KMS-11 (cell line): Measurements from ENCODE around the gene RBP5.

Experiments used
- H2AFZ ChIP-seq: fragments of 200-600 bp; sonication (generic); 2 replicates; pipeline ENCODE4 v1.6.1; 2016; ENCODE audit warnings: antibody characterized with exemption, mixed run types, low read depth
- H3K27ac ChIP-seq: fragments of 200-600 bp; sonication (generic); 2 replicates; pipeline ENCODE4 v1.6.1; 2016; ENCODE audit warnings: mild to moderate bottlenecking, mixed run types
- H3K27me3 ChIP-seq: fragments of 200-600 bp; sonication (generic); 2 replicates; pipeline ENCODE4 v1.6.1; 2017; ENCODE audit warnings: mild to moderate bottlenecking, low read depth, mixed run types, moderate library complexity; ENCODE audit not compliant: insufficient read depth
- H3K36me3 ChIP-seq: fragments of 200-600 bp; sonication (generic); 2 replicates; pipeline ENCODE4 v1.6.1; 2017; ENCODE audit warnings: mild to moderate bottlenecking, mixed run types; ENCODE audit not compliant: insufficient read depth
- H3K4me1 ChIP-seq: fragments of 200-600 bp; sonication (generic); 2 replicates; pipeline ENCODE4 v1.6.1; 2016; ENCODE audit warnings: mild to moderate bottlenecking, low read depth, mixed run types; ENCODE audit not compliant: poor library complexity, severe bottlenecking
- H3K4me2 ChIP-seq: fragments of 200-600 bp; sonication (generic); 2 replicates; pipeline ENCODE4 v1.7.0; 2016; ENCODE audit warnings: mild to moderate bottlenecking, mixed run types
- H3K4me3 ChIP-seq: fragments of 200-600 bp; sonication (generic); IDR thresholded peaks from 2 replicates; pipeline ENCODE4 v1.6.1; 2017; ENCODE audit warnings: low read depth, low read length, mixed read lengths; ENCODE audit not compliant: insufficient read depth
- H3K79me2 ChIP-seq: fragments of 200-600 bp; sonication (generic); 2 replicates; pipeline ENCODE4 v1.6.1; 2016; ENCODE audit warnings: low read depth, mixed run types; ENCODE audit not compliant: insufficient read depth
- H3K9ac ChIP-seq: fragments of 200-600 bp; sonication (generic); 2 replicates; pipeline ENCODE4 v1.6.1; 2016; ENCODE audit warnings: mild to moderate bottlenecking, mixed run types
- H4K20me1 ChIP-seq: fragments of 200-600 bp; sonication (generic); 2 replicates; pipeline ENCODE4 v1.6.1; 2016; ENCODE audit warnings: mild to moderate bottlenecking, mixed run types; ENCODE audit not compliant: insufficient read depth
- TF ChIP-seq, protein P1 (sequence below): fragments of 200-600 bp; sonication (generic); conservative IDR thresholded peaks from 2 replicates; pipeline ENCODE4 v1.6.1; 2017; ENCODE audit warnings: low read depth, mild to moderate bottlenecking, antibody characterized with exemption, low read length, moderate library complexity, mixed read lengths

The RBP5 gene

DNA sequence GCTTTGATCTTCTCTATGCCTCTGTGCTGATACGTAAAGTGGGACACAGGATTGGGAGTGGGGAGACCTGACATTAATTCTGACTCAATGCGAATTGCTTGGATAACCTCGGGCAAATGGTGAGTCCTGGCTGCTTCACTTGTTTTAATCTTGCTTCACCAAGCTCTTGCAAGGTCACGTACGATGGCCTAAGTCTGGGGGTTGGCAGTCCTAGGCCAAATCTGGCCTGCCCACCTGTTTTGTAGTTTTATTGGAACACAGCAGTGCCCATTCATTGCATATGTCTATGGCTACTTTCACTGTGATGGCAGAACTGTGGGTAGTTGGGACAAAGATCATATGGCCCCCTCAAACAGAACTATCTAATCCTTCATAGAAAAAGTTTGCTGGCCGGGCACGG lies 14.9 kb upstream of the RBP5 start:
- Histone ChIP-seq H4K20me1 (no peaks in the 10 kb centered on the region), H3K27me3 (no peaks in the 10 kb centered on the region), H3K27ac (no peak overlapping the region), H3K9ac (no peak overlapping the region), H3K79me2 (no peaks in the 10 kb centered on the region), H3K4me3 (no peak overlapping the region), H3K36me3 (no peaks in the 10 kb centered on the region), H3K4me1 (peaks cover 4% of the 10 kb centered on the region), H3K4me2 (no peak overlapping the region), H2AFZ (no peak overlapping the region)
- TF ChIP-seq, protein P1, sequence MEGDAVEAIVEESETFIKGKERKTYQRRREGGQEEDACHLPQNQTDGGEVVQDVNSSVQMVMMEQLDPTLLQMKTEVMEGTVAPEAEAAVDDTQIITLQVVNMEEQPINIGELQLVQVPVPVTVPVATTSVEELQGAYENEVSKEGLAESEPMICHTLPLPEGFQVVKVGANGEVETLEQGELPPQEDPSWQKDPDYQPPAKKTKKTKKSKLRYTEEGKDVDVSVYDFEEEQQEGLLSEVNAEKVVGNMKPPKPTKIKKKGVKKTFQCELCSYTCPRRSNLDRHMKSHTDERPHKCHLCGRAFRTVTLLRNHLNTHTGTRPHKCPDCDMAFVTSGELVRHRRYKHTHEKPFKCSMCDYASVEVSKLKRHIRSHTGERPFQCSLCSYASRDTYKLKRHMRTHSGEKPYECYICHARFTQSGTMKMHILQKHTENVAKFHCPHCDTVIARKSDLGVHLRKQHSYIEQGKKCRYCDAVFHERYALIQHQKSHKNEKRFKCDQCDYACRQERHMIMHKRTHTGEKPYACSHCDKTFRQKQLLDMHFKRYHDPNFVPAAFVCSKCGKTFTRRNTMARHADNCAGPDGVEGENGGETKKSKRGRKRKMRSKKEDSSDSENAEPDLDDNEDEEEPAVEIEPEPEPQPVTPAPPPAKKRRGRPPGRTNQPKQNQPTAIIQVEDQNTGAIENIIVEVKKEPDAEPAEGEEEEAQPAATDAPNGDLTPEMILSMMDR: no peak

DNA sequence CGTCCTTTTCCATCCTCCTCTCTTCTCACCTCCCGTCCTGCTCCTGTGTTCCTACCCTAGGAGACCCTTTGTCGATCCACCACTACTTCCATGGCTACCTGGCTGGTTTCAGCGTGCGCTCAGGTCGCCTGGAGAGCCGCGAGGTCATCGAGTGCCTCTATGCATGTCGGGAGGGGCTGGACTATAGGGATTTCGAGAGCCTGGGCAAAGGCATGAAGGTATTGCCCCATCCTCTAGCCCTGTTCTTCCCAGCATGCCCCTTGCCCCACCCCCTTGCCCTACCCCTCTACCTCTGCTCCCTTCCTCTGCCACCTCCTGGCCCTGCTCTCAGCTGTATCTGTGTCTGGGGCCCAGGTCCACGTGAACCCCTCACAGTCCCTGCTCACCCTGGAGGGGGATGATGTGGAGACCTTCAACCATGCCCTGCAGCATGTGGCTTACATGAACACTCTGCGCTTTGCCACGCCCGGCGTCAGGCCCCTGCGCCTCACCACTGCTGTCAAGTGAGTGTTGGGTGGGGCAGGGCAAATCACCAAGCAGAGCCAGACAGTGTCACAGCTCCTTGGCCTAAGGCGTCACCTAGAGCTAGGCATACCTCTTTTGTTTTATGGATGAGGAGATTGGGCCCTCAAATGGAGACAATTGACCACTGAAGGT lies 14.2 kb upstream of the RBP5 start:
- H4K20me1 ChIP-seq: no peaks in the 10 kb centered on the region
- H3K4me3 ChIP-seq: no peak overlapping the region
- TF ChIP-seq, protein P1: no peak
- H3K4me1 ChIP-seq: peaks cover 4% of the 10 kb centered on the region
- H3K27ac ChIP-seq: no peak overlapping the region
- no peak overlapping the region for H3K4me2 ChIP-seq
- H3K36me3 ChIP-seq: no peaks in the 10 kb centered on the region
- no peaks in the 10 kb centered on the region for H3K27me3 ChIP-seq
- no peak overlapping the region for H3K9ac ChIP-seq
- no peaks in the 10 kb centered on the region for H3K79me2 ChIP-seq
- H2AFZ ChIP-seq: no peak overlapping the region

DNA sequence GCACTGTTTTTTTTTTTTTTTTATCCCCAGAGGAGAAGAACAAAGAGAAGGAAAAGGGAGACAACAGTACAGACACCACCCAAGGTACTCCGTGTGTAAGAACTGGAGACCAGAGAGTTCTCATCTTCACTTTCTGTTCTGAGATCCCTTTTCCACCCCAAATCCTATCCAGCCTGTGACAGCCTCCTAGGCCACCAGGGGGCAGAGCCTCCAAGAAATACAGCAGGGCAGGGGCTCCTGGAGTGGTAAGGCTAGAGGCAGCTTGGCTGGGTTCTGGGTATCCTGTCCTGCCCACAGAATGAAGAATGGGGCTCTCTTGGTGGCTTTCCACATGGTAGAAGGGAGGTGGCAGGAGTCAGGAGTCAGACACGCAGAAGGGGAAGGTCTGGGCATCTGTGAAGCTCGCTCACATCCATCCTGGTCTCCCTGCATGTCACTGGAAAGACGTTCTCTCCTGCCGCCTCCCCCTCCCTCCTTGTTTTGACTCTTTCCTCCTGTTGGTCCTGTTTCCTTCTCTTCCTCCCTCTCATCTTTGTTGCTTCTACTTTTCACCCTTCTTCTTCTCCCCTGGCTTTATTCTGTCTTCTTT lies 13.5 kb upstream of the RBP5 start:
- H3K4me2 ChIP-seq: no peak overlapping the region
- no peak overlapping the region for H3K4me3 ChIP-seq
- no peak overlapping the region for H3K27ac ChIP-seq
- H3K79me2 ChIP-seq: no peaks in the 10 kb centered on the region
- no peak overlapping the region for H2AFZ ChIP-seq
- peaks cover 4% of the 10 kb centered on the region for H3K4me1 ChIP-seq
- no peaks in the 10 kb centered on the region for H4K20me1 ChIP-seq
- no peaks in the 10 kb centered on the region for H3K36me3 ChIP-seq
- H3K9ac ChIP-seq: no peak overlapping the region
- no peaks in the 10 kb centered on the region for H3K27me3 ChIP-seq
- TF ChIP-seq, protein P1: peak; percentile 84

DNA sequence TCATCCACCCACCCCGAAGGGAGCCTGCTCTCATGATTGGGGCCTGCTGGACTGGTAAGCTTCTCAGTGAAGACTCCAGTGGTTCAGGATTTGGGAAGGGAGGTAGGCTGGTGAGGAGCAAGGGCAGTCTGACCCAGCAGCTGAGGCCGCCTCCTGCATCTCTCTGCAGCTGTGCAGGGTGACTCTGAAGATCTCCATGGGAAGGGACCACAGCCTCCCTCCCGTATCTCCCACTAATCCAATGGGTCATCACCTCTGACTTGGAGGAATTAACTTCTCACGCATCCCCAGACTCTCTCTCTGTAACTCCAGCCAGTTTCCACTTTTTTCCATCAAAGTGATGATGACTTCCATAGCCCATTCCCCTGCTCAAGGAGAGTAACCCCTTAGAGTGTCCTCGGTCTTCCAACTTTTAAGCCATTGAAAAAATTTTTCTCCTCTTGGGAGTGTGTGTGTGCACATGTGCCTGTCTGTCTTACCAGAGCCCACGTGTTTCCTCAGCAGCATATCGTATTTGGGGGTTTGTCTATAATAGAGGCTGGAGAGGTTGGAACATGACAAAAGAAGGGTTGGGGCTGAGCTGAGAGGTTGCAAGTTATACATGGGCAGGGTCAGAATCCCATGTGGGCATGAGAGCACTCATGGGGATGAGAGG lies 12.8 kb upstream of the RBP5 start:
- Histone ChIP-seq H3K4me2 (no peak overlapping the region), H3K9ac (no peak overlapping the region), H3K4me1 (peaks cover 4% of the 10 kb centered on the region), H3K36me3 (no peaks in the 10 kb centered on the region), H2AFZ (no peak overlapping the region), H3K4me3 (no peak overlapping the region), H4K20me1 (no peaks in the 10 kb centered on the region), H3K27ac (no peak overlapping the region), H3K27me3 (no peaks in the 10 kb centered on the region), H3K79me2 (no peaks in the 10 kb centered on the region)
- TF ChIP-seq, protein P1: no peak
